CD4-positive, alpha-beta T cell treated with Interleukin-17A for 1 hour (primary cell): ENCODE data around the gene NPEPL1.

Experiments
- DNase-seq: peaks from one replicate; pipeline ENCODE4 v3.0.0-alpha.2; 2020

NPEPL1 gene

GRCh38 chr20:58685988-58686387 lies 6.6 kb upstream of the NPEPL1 start:
- DNase-seq = no peak

- DNase-seq = no peak
Observed at GRCh38 chr20:58688414-58688813, 4.2 kb upstream of the NPEPL1 start.

GRCh38 chr20:58688840-58689239 lies 3.8 kb upstream of the NPEPL1 start:
- DNase-seq = no peak

GRCh38 chr20:58690396-58691135 lies 2.0 kb upstream of the NPEPL1 start:
- DNase-seq = no peak

- peak; percentile 27 for DNase-seq
Observed at GRCh38 chr20:58691773-58692578, 624 bp upstream of the NPEPL1 start.

- no peak for DNase-seq
Observed at GRCh38 chr20:58693226-58694006, 816 bp downstream of the NPEPL1 start.

GRCh38 chr20:58694241-58695083 lies 1.9 kb downstream of the NPEPL1 start:
- DNase-seq = no peak

GRCh38 chr20:58695084-58695722 lies 2.6 kb downstream of the NPEPL1 start:
- no peak for DNase-seq

GRCh38 chr20:58695895-58696375 lies 3.3 kb downstream of the NPEPL1 start:
- DNase-seq = no peak

GRCh38 chr20:58696411-58696961 lies 3.9 kb downstream of the NPEPL1 start:
- no peak for DNase-seq

GRCh38 chr20:58697201-58697866 lies 4.7 kb downstream of the NPEPL1 start:
- DNase-seq = no peak

GRCh38 chr20:58697867-58698703 lies 5.5 kb downstream of the NPEPL1 start:
- no peak for DNase-seq

- no peak for DNase-seq
Observed at GRCh38 chr20:58698741-58699622, 6.4 kb downstream of the NPEPL1 start.

- no peak for DNase-seq
Observed at GRCh38 chr20:58699623-58700107, 7.1 kb downstream of the NPEPL1 start.

- DNase-seq = no peak
Observed at GRCh38 chr20:58700121-58700821, 7.7 kb downstream of the NPEPL1 start.

GRCh38 chr20:58700823-58701222 lies 8.2 kb downstream of the NPEPL1 start:
- no peak for DNase-seq

GRCh38 chr20:58701431-58702160 lies 9.0 kb downstream of the NPEPL1 start:
- DNase-seq = no peak
